Breast epithelium (tissue), 3 donors: ENCODE results near the gene OR4F17.
"Not testable (repeated sequence)": the region's sequence is repeated elsewhere in the genome, so short reads cannot be mapped to it uniquely, and the experiment has no call there.

Experiments used
- CTCF ChIP-seq, 3 donors: fragments of 450-650 bp; IDR thresholded peaks; one replicate each; pipeline ENCODE4 v1.5.1; 2016 to 2017; ENCODE audit warnings: antibody characterized with exemption in 3 of 3, mild to moderate bottlenecking in 3 of 3, moderate library complexity in 3 of 3
- POLR2A ChIP-seq: fragments of 450-650 bp; IDR thresholded peaks from one replicate; pipeline ENCODE4 v1.6.1; 2016; ENCODE audit warnings: antibody characterized with exemption, mild to moderate bottlenecking, moderate library complexity
- POLR2AphosphoS5 ChIP-seq, 3 donors: sonication (generic); formaldehyde crosslinking; IDR thresholded peaks; one replicate each; pipeline ENCODE4 v1.6.1; 2017; ENCODE audit warnings: antibody characterized with exemption in 3 of 3

GRCh38 chr19:70793-71192 lies 36.1 kb upstream of the OR4F17 start:
- TF ChIP-seq CTCF (IDR thresholded peaks at IDR 0.05); POLR2A; POLR2AphosphoS5 (IDR thresholded peaks at IDR 0.05): not testable (repeated sequence)
